CD4-positive, alpha-beta T cell treated with Interleukin-2 at 100 ng/mL for 4 hours (primary cell): ENCODE measurements around the gene VEGFD.
"Not testable (repeated sequence)": the region's sequence is repeated elsewhere in the genome, so short reads cannot be mapped to it uniquely, and the experiment has no call there.

ENCODE experiments used
- DNase-seq: peaks from one replicate; pipeline ENCODE4 v3.0.0-alpha.2; 2020; ENCODE audit warnings: low spot score

VEGFD gene

GRCh38 chrX:15358533-15358932, 25.7 kb downstream of the VEGFD start:
- DNase-seq, result no peak

GRCh38 chrX:15356444-15356843, 27.8 kb downstream of the VEGFD start:
- DNase-seq, result no peak

GRCh38 chrX:15350329-15350996, 33.8 kb downstream of the VEGFD start:
- DNase-seq, result no peak

- peak; percentile 39 for DNase-seq
Observed at GRCh38 chrX:15349046-15349445, 35.2 kb downstream of the VEGFD start.

- DNase-seq, result no peak
Observed at GRCh38 chrX:15345976-15346375, 38.2 kb downstream of the VEGFD start.

GRCh38 chrX:15344106-15344505, 40.1 kb downstream of the VEGFD start:
- DNase-seq, result no peak

- no peak for DNase-seq
Observed at GRCh38 chrX:15343075-15343476, 41.1 kb downstream of the VEGFD start.

- no peak for DNase-seq
Observed at GRCh38 chrX:15340867-15341266, 43.3 kb downstream of the VEGFD start.

GRCh38 chrX:15336023-15336413, 48.2 kb downstream of the VEGFD start:
- peak; percentile 35 for DNase-seq

GRCh38 chrX:15335135-15336022, 48.8 kb downstream of the VEGFD start, which contains the start of gene PIGA:
Gene PIGA, minus strand, starts transcription at chrX:15335523. Its CDS starts 3,593 bp downstream, at chrX:15331930.
- peak; percentile 92 for DNase-seq

GRCh38 chrX:15334561-15334960, 49.7 kb downstream of the VEGFD start:
- peak; percentile 30 for DNase-seq

GRCh38 chrX:15328821-15329220, 55.4 kb downstream of the VEGFD start:
- no peak for DNase-seq

- no peak for DNase-seq
Observed at GRCh38 chrX:15328131-15328530, 56.1 kb downstream of the VEGFD start.

GRCh38 chrX:15322472-15322871, 61.7 kb downstream of the VEGFD start:
- no peak for DNase-seq

- no peak for DNase-seq
Observed at GRCh38 chrX:15322072-15322471, 62.1 kb downstream of the VEGFD start.

GRCh38 chrX:15321447-15321846, 62.8 kb downstream of the VEGFD start:
- DNase-seq, result no peak

GRCh38 chrX:15320297-15320696, 63.9 kb downstream of the VEGFD start:
- no peak for DNase-seq

GRCh38 chrX:15319075-15319474, 65.1 kb downstream of the VEGFD start:
- DNase-seq, result no peak

GRCh38 chrX:15315509-15315908, 68.7 kb downstream of the VEGFD start, which contains the start of gene ASB11:
Gene ASB11, minus strand, starts transcription at chrX:15315640. Its CDS starts 35 bp downstream, at chrX:15315605.
- DNase-seq, result no peak

GRCh38 chrX:15314472-15314871, 69.7 kb downstream of the VEGFD start:
- no peak for DNase-seq

GRCh38 chrX:15311119-15311518, 73.1 kb downstream of the VEGFD start:
- DNase-seq, result no peak

- DNase-seq, result no peak
Observed at GRCh38 chrX:15310117-15310516, 74.1 kb downstream of the VEGFD start.

- DNase-seq, result not testable (repeated sequence)
Observed at GRCh38 chrX:15305899-15306298, 78.3 kb downstream of the VEGFD start.
